ENCODE data around the gene CCDC47. TPM values are rescaled to one million over a fixed set of nuclear protein-coding genes. Genes with fewer than 3 reads are reported as not detected.
"Not testable (repeated sequence)": the region's sequence is repeated elsewhere in the genome, so short reads cannot be mapped to it uniquely, and the experiment has no call there.

The CCDC47 gene
- total and polyA plus RNA-seq, 2 donors from 2014 or later = 50.9 to 83.1 TPM

GRCh38 chr17:63735691-63736090 lies 37.7 kb downstream of the CCDC47 start:
- H3K36me3 ChIP-seq (ENCODE audit: control insufficient read depth in 2 of 3, insufficient read depth in 3 of 3, low read length in 3 of 3) = no peaks in the 10 kb centered on the region
- no peak for FAIRE-seq
- intact Hi-C loops (cut with DNase I) = no loop called here

GRCh38 chr17:63722403-63722802 lies 51.0 kb downstream of the CCDC47 start:
- Histone ChIP-seq H3K36me3 (ENCODE audit: control insufficient read depth in 2 of 3, insufficient read depth in 3 of 3, low read length in 3 of 3) (peaks cover 0 to 11% (median 0%) of the 10 kb centered on the region in 3 donors), H3K4me1 (ENCODE audit: control insufficient read depth in 2 of 3, insufficient read depth in 2 of 3, low read depth in 1 of 3, low read length in 3 of 3) (no peaks in the 10 kb centered on the region), H3K9ac (ENCODE audit: low read length in 3 of 3) (no peak overlapping the region), H3K4me3 (ENCODE audit: low read length in 3 of 3) (no peak overlapping the region), H3K9me3 (ENCODE audit: control insufficient read depth in 2 of 3, insufficient read depth in 1 of 3, low read length in 3 of 3) (no peaks in the 10 kb centered on the region), H3K27me3 (ENCODE audit: control insufficient read depth, insufficient read depth, low read length) (no peaks in the 10 kb centered on the region), H3K27ac (ENCODE audit: low read depth in 2 of 2, low read length in 2 of 2) (no peak overlapping the region)
- intact Hi-C loops (cut with DNase I) = no loop called here
- FAIRE-seq (no peak), DNase-seq (no peak)
- no peak for TF ChIP-seq CTCF (IDR thresholded peaks at IDR 0.05; ENCODE audit: borderline replicate concordance, extremely low read depth, insufficient read depth)

More at GRCh38 chr17:63735691-63736090, 37.7 kb downstream of the CCDC47 start:
- DNase-seq = no peak
- H3K4me1 ChIP-seq (ENCODE audit: control insufficient read depth in 2 of 3, insufficient read depth in 2 of 3, low read depth in 1 of 3, low read length in 3 of 3) = peaks cover 0 to 3% (median 0%) of the 10 kb centered on the region in 3 donors
- H3K9me3 ChIP-seq (ENCODE audit: control insufficient read depth in 2 of 3, insufficient read depth in 1 of 3, low read length in 3 of 3) = no peaks in the 10 kb centered on the region
- H3K27ac ChIP-seq (ENCODE audit: low read depth in 2 of 2, low read length in 2 of 2) = no peak overlapping the region
- H3K27me3 ChIP-seq (ENCODE audit: control insufficient read depth, insufficient read depth, low read length) = no peaks in the 10 kb centered on the region
- no peak overlapping the region for H3K9ac ChIP-seq (ENCODE audit: low read length in 3 of 3)
- no peak overlapping the region for H3K4me3 ChIP-seq (ENCODE audit: low read length in 3 of 3)
- no peak for TF ChIP-seq CTCF (IDR thresholded peaks at IDR 0.05; ENCODE audit: borderline replicate concordance, extremely low read depth, insufficient read depth)

GRCh38 chr17:63720194-63720593 lies 53.2 kb downstream of the CCDC47 start:
- H3K9ac ChIP-seq (ENCODE audit: low read length in 3 of 3); H3K27me3 ChIP-seq (ENCODE audit: control insufficient read depth, insufficient read depth, low read length); intact Hi-C loops (cut with DNase I); DNase-seq; H3K9me3 ChIP-seq (ENCODE audit: control insufficient read depth in 2 of 3, insufficient read depth in 1 of 3, low read length in 3 of 3); H3K36me3 ChIP-seq (ENCODE audit: control insufficient read depth in 2 of 3, insufficient read depth in 3 of 3, low read length in 3 of 3); FAIRE-seq; H3K27ac ChIP-seq (ENCODE audit: low read depth in 2 of 2, low read length in 2 of 2); H3K4me1 ChIP-seq (ENCODE audit: control insufficient read depth in 2 of 3, insufficient read depth in 2 of 3, low read depth in 1 of 3, low read length in 3 of 3); H3K4me3 ChIP-seq (ENCODE audit: low read length in 3 of 3): not testable (repeated sequence)

- no peak for FAIRE-seq
Measured at GRCh38 chr17:63718988-63719387, 54.4 kb downstream of the CCDC47 start.

More at GRCh38 chr17:63718988-63719387, 54.4 kb downstream of the CCDC47 start:
- intact Hi-C loops (cut with DNase I) = no loop called here
- H3K4me1 ChIP-seq (ENCODE audit: control insufficient read depth in 2 of 3, insufficient read depth in 2 of 3, low read depth in 1 of 3, low read length in 3 of 3) = no peaks in the 10 kb centered on the region
- no peak overlapping the region for H3K9ac ChIP-seq (ENCODE audit: low read length in 3 of 3)
- H3K36me3 ChIP-seq (ENCODE audit: control insufficient read depth in 2 of 3, insufficient read depth in 3 of 3, low read length in 3 of 3) = peaks cover 0 to 4% (median 0%) of the 10 kb centered on the region in 3 donors
- H3K4me3 ChIP-seq (ENCODE audit: low read length in 3 of 3) = no peak overlapping the region
- no peak overlapping the region for H3K27ac ChIP-seq (ENCODE audit: low read depth in 2 of 2, low read length in 2 of 2)
- no peak for DNase-seq
- no peak for TF ChIP-seq CTCF (IDR thresholded peaks at IDR 0.05; ENCODE audit: borderline replicate concordance, extremely low read depth, insufficient read depth)
- no peaks in the 10 kb centered on the region for H3K9me3 ChIP-seq (ENCODE audit: control insufficient read depth in 2 of 3, insufficient read depth in 1 of 3, low read length in 3 of 3)
- H3K27me3 ChIP-seq (ENCODE audit: control insufficient read depth, insufficient read depth, low read length) = no peaks in the 10 kb centered on the region
